Neutrophil (primary cell): ENCODE results near the gene CST7.

Source experiments
- H3K27ac ChIP-seq: fragments of 200-600 bp; sonication (generic); 2 replicates; pipeline ENCODE4 v1.5.1; 2016; ENCODE audit warnings: mild to moderate bottlenecking, moderate library complexity
- H3K27me3 ChIP-seq: fragments of 200-600 bp; sonication (generic); 2 replicates; pipeline ENCODE4 v1.6.0; 2016; ENCODE audit warnings: mild to moderate bottlenecking
- H3K36me3 ChIP-seq: fragments of 200-600 bp; sonication (generic); 2 replicates; pipeline ENCODE4 v1.5.1; 2017
- H3K4me1 ChIP-seq, 2 experiments: fragments of 200-600 bp in 1 of 2; sonication (generic) in 1 of 2; 1 replicate in 1 of 2; 2 replicates in 1 of 2; pipeline versions ENCODE4 v1.5.1 to v1.6.1; 2013 to 2016; ENCODE audit warnings: low read depth in 1 of 2, low read length in 1 of 2, mild to moderate bottlenecking in 1 of 2, moderate library complexity in 1 of 2; ENCODE audit not compliant: control insufficient read depth in 1 of 2, insufficient read depth in 1 of 2
- H3K4me3 ChIP-seq, 2 experiments: fragments of 200-600 bp in 1 of 2; sonication (generic) in 1 of 2; 1 replicate in 1 of 2; 2 replicates in 1 of 2; pipeline ENCODE4 v1.5.1; 2013 to 2016; ENCODE audit warnings: low read depth in 1 of 2, low read length in 1 of 2, mild to moderate bottlenecking in 1 of 2, moderate library complexity in 1 of 2
- H3K9me3 ChIP-seq: fragments of 200-600 bp; sonication (generic); 2 replicates; pipeline ENCODE4 v1.5.1; 2016
- CTCF ChIP-seq: fragments of 200-600 bp; sonication (generic); IDR thresholded peaks from 2 replicates; pipeline ENCODE4 v1.5.1; 2016; ENCODE audit warnings: antibody characterized with exemption

Gene CST7

DNA sequence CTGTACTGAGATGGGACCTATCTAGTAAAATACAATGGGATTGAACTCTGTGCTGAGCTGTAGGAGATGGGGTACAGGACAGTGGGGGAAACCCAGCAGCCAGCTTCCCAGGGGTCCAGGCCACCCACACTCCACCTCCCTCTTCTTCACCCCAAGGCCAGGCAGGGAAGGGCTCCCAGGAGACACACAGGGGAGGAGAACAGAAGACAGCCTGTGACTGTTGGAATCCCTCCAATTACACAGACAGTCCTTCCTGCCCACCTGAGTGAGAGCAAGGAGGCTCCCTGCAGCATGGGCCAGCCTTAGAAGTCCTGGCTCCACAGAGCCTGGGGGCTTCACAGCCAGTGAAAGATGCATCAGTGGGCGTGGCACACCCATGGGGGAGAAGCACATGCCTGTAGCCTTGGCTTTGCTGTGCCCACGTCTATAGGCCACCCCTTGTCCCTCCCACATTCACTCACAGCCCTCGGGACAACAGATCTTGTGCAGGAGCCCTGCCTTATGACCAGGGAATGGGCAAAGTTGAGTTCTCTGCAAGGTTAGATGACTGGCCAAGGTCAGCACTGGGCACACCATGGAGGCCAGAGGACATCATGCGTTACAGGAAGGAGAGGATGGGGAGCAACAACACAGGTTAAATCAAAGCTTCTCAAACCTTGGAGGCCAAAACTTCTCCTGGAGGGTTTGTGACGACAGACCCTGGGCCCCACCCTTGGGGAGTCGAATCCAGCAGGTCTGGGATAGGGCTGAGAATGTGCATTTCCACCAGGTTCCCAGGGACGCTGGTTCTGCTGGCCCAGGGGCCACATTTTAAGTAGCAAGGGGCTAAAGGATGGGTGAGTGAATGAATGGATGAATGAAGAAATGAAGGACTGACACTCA, 12.3 kb upstream of the CST7 start:
- no peaks in the 10 kb centered on the region for H3K36me3 ChIP-seq
- H3K27me3 ChIP-seq: no peaks in the 10 kb centered on the region
- no peaks in the 10 kb centered on the region for H3K9me3 ChIP-seq
- no peak overlapping the region for H3K27ac ChIP-seq
- TF ChIP-seq CTCF: no peak
- no peak overlapping the region for H3K4me3 ChIP-seq
- H3K4me1 ChIP-seq: peaks cover 7 to 9% of the 10 kb centered on the region in 2 experiments

- no peak for TF ChIP-seq CTCF
- H3K4me1 ChIP-seq: peaks cover 0 to under 1% of the 10 kb centered on the region in 2 experiments
- H3K36me3 ChIP-seq: no peaks in the 10 kb centered on the region
- no peaks in the 10 kb centered on the region for H3K9me3 ChIP-seq
- H3K27ac ChIP-seq: no peak overlapping the region
- no peaks in the 10 kb centered on the region for H3K27me3 ChIP-seq
- no peak overlapping the region for H3K4me3 ChIP-seq
These were observed 11.5 kb upstream of the CST7 start for GRCh38 chr20:24937579-24937978.

DNA sequence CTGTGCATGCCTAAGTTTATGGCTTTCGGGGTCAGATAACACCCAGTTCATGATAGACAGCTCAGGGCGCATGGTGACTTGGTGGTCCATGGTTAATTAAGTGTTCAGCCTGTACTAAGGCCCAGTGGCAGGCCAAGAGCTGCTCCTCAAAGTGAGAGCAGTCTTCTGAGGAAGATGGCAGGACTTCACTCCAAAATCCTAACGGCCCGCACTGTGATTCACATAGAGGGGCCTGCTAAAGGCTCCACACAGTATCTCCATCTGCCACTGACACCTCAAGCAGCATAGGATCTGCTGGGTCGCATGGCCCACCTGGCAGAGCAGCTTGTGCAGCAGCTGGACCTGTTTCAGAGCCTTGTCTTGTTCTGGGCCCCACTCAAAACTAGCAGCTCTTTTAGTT, 10.6 kb upstream of the CST7 start:
- H3K4me3 ChIP-seq: no peak overlapping the region
- H3K27ac ChIP-seq: no peak overlapping the region
- no peak for TF ChIP-seq CTCF
- H3K9me3 ChIP-seq: no peaks in the 10 kb centered on the region
- no peaks in the 10 kb centered on the region for H3K4me1 ChIP-seq
- no peaks in the 10 kb centered on the region for H3K27me3 ChIP-seq
- H3K36me3 ChIP-seq: no peaks in the 10 kb centered on the region

DNA sequence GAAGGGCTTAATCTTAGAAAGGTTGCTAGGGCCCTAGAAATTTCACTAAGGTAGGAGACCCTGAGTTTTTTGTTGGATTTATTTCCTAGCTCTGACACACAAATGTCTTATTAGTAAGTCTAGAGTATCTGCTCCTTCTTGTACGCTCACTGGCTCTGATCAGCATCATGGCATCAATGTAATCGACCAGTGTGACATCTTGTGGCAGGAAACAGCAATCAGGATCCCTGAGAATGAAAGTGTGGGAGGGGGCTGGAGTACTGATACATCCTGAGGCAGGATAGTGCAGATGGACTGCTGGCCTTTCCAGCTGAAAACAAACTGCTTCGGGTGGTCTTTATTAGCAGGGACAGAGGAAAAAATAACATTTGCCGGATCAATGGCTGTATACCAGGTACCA, 10.0 kb upstream of the CST7 start:
- H3K27ac ChIP-seq: no peak overlapping the region
- no peaks in the 10 kb centered on the region for H3K27me3 ChIP-seq
- no peaks in the 10 kb centered on the region for H3K9me3 ChIP-seq
- no peak overlapping the region for H3K4me3 ChIP-seq
- H3K4me1 ChIP-seq: no peaks in the 10 kb centered on the region
- TF ChIP-seq CTCF: no peak
- H3K36me3 ChIP-seq: no peaks in the 10 kb centered on the region

DNA sequence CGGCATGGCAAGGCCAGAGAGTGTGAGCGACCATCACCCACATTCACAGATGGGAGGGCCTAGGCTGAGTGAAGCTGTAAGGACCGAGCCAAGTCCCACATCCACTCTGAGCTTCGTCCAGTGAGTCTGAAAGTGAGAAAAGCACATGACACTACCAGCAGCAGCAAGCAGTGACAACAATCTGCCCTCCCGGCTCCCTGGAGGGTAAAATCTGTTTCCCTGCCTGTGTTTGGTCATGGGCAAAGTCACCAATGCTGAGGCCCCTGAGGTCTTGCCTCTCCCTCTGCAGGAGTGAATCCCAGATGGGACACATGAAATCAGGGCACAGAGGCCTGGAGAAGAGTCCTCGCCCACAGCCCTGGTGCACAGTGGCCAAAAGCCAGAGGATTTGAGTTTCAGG, 6.4 kb upstream of the CST7 start:
- H3K27ac ChIP-seq: no peak overlapping the region
- H3K36me3 ChIP-seq: no peaks in the 10 kb centered on the region
- no peaks in the 10 kb centered on the region for H3K27me3 ChIP-seq
- TF ChIP-seq CTCF: no peak
- no peak overlapping the region for H3K4me3 ChIP-seq
- H3K4me1 ChIP-seq: peaks cover 2 to 4% of the 10 kb centered on the region in 2 experiments
- H3K9me3 ChIP-seq: no peaks in the 10 kb centered on the region
